Measurements from ENCODE around the gene MTFR1L.

The MTFR1L gene

GRCh38 chr1:25779388-25779787, 40.4 kb upstream of the MTFR1L start:
- H3K4me3 ChIP-seq (ENCODE audit: low read length in 2 of 2): no peak overlapping the region
- H3K9ac ChIP-seq (ENCODE audit: low read depth in 1 of 2, low read length in 2 of 2): no peak overlapping the region
- H3K27me3 ChIP-seq (ENCODE audit: control insufficient read depth in 2 of 2, insufficient read depth in 2 of 2, low read length in 2 of 2): no peaks in the 10 kb centered on the region
- H3K9me3 ChIP-seq (ENCODE audit: control insufficient read depth in 2 of 2, low read length in 2 of 2): no peaks in the 10 kb centered on the region
- H3K36me3 ChIP-seq (ENCODE audit: control insufficient read depth in 2 of 2, insufficient read depth in 2 of 2, low read length in 2 of 2): no peaks in the 10 kb centered on the region
- H3K27ac ChIP-seq (ENCODE audit: low read depth in 2 of 2, low read length in 2 of 2): no peak overlapping the region
- peaks cover 2 to 15% of the 10 kb centered on the region in 2 donors for H3K4me1 ChIP-seq (ENCODE audit: control insufficient read depth in 2 of 2, insufficient read depth in 2 of 2, low read length in 2 of 2)

- Histone ChIP-seq H3K36me3 (ENCODE audit: control insufficient read depth in 2 of 2, insufficient read depth in 2 of 2, low read length in 2 of 2) (no peaks in the 10 kb centered on the region), H3K9me3 (ENCODE audit: control insufficient read depth in 2 of 2, low read length in 2 of 2) (no peaks in the 10 kb centered on the region), H3K27ac (ENCODE audit: low read depth in 2 of 2, low read length in 2 of 2) (no peak overlapping the region), H3K4me3 (ENCODE audit: low read length in 2 of 2) (no peak overlapping the region), H3K27me3 (ENCODE audit: control insufficient read depth in 2 of 2, insufficient read depth in 2 of 2, low read length in 2 of 2) (no peaks in the 10 kb centered on the region), H3K4me1 (ENCODE audit: control insufficient read depth in 2 of 2, insufficient read depth in 2 of 2, low read length in 2 of 2) (peaks cover 0 to 10% of the 10 kb centered on the region in 2 donors), H3K9ac (ENCODE audit: low read depth in 1 of 2, low read length in 2 of 2) (no peak overlapping the region)
Observed at GRCh38 chr1:25779894-25780293, 39.9 kb upstream of the MTFR1L start.

- H3K9me3 ChIP-seq (ENCODE audit: control insufficient read depth in 2 of 2, low read length in 2 of 2): no peaks in the 10 kb centered on the region
- H3K4me3 ChIP-seq (ENCODE audit: low read length in 2 of 2): no peak overlapping the region
- no peaks in the 10 kb centered on the region for H3K36me3 ChIP-seq (ENCODE audit: control insufficient read depth in 2 of 2, insufficient read depth in 2 of 2, low read length in 2 of 2)
- no peaks in the 10 kb centered on the region for H3K27me3 ChIP-seq (ENCODE audit: control insufficient read depth in 2 of 2, insufficient read depth in 2 of 2, low read length in 2 of 2)
- H3K4me1 ChIP-seq (ENCODE audit: control insufficient read depth in 2 of 2, insufficient read depth in 2 of 2, low read length in 2 of 2): peaks cover 0 to 4% of the 10 kb centered on the region in 2 donors
- no peak overlapping the region for H3K9ac ChIP-seq (ENCODE audit: low read depth in 1 of 2, low read length in 2 of 2)
- no peak overlapping the region for H3K27ac ChIP-seq (ENCODE audit: low read depth in 2 of 2, low read length in 2 of 2)
Observed at GRCh38 chr1:25780318-25781129, 39.2 kb upstream of the MTFR1L start.

GRCh38 chr1:25781130-25781433, 38.7 kb upstream of the MTFR1L start:
- Histone ChIP-seq H3K27ac (ENCODE audit: low read depth in 2 of 2, low read length in 2 of 2) (no peak overlapping the region), H3K4me3 (ENCODE audit: low read length in 2 of 2) (no peak overlapping the region), H3K9ac (ENCODE audit: low read depth in 1 of 2, low read length in 2 of 2) (no peak overlapping the region), H3K9me3 (ENCODE audit: control insufficient read depth in 2 of 2, low read length in 2 of 2) (no peaks in the 10 kb centered on the region), H3K4me1 (ENCODE audit: control insufficient read depth in 2 of 2, insufficient read depth in 2 of 2, low read length in 2 of 2) (peaks cover 0 to 4% of the 10 kb centered on the region in 2 donors), H3K27me3 (ENCODE audit: control insufficient read depth in 2 of 2, insufficient read depth in 2 of 2, low read length in 2 of 2) (no peaks in the 10 kb centered on the region), H3K36me3 (ENCODE audit: control insufficient read depth in 2 of 2, insufficient read depth in 2 of 2, low read length in 2 of 2) (no peaks in the 10 kb centered on the region)

GRCh38 chr1:25782608-25783201, 37.0 kb upstream of the MTFR1L start:
- Histone ChIP-seq H3K27me3 (ENCODE audit: control insufficient read depth in 2 of 2, insufficient read depth in 2 of 2, low read length in 2 of 2) (no peaks in the 10 kb centered on the region), H3K27ac (ENCODE audit: low read depth in 2 of 2, low read length in 2 of 2) (no peak overlapping the region), H3K36me3 (ENCODE audit: control insufficient read depth in 2 of 2, insufficient read depth in 2 of 2, low read length in 2 of 2) (no peaks in the 10 kb centered on the region), H3K4me1 (ENCODE audit: control insufficient read depth in 2 of 2, insufficient read depth in 2 of 2, low read length in 2 of 2) (peaks cover 0 to 4% of the 10 kb centered on the region in 2 donors), H3K9ac (ENCODE audit: low read depth in 1 of 2, low read length in 2 of 2) (no peak overlapping the region), H3K9me3 (ENCODE audit: control insufficient read depth in 2 of 2, low read length in 2 of 2) (no peaks in the 10 kb centered on the region), H3K4me3 (ENCODE audit: low read length in 2 of 2) (no peak overlapping the region)

GRCh38 chr1:25784575-25785051, 35.1 kb upstream of the MTFR1L start:
- H3K27me3 ChIP-seq (ENCODE audit: control insufficient read depth in 2 of 2, insufficient read depth in 2 of 2, low read length in 2 of 2): no peaks in the 10 kb centered on the region
- no peak overlapping the region for H3K9ac ChIP-seq (ENCODE audit: low read depth in 1 of 2, low read length in 2 of 2)
- H3K4me1 ChIP-seq (ENCODE audit: control insufficient read depth in 2 of 2, insufficient read depth in 2 of 2, low read length in 2 of 2): peaks cover 0 to 4% of the 10 kb centered on the region in 2 donors
- no peak overlapping the region for H3K4me3 ChIP-seq (ENCODE audit: low read length in 2 of 2)
- H3K27ac ChIP-seq (ENCODE audit: low read depth in 2 of 2, low read length in 2 of 2): no peak overlapping the region
- no peaks in the 10 kb centered on the region for H3K9me3 ChIP-seq (ENCODE audit: control insufficient read depth in 2 of 2, low read length in 2 of 2)
- H3K36me3 ChIP-seq (ENCODE audit: control insufficient read depth in 2 of 2, insufficient read depth in 2 of 2, low read length in 2 of 2): no peaks in the 10 kb centered on the region

GRCh38 chr1:25785333-25786067, 34.3 kb upstream of the MTFR1L start:
- H3K9ac ChIP-seq (ENCODE audit: low read depth in 1 of 2, low read length in 2 of 2): no peak overlapping the region
- no peak overlapping the region for H3K4me3 ChIP-seq (ENCODE audit: low read length in 2 of 2)
- H3K27ac ChIP-seq (ENCODE audit: low read depth in 2 of 2, low read length in 2 of 2): no peak overlapping the region
- peaks cover 0 to 4% of the 10 kb centered on the region in 2 donors for H3K4me1 ChIP-seq (ENCODE audit: control insufficient read depth in 2 of 2, insufficient read depth in 2 of 2, low read length in 2 of 2)
- no peaks in the 10 kb centered on the region for H3K27me3 ChIP-seq (ENCODE audit: control insufficient read depth in 2 of 2, insufficient read depth in 2 of 2, low read length in 2 of 2)
- no peaks in the 10 kb centered on the region for H3K36me3 ChIP-seq (ENCODE audit: control insufficient read depth in 2 of 2, insufficient read depth in 2 of 2, low read length in 2 of 2)
- no peaks in the 10 kb centered on the region for H3K9me3 ChIP-seq (ENCODE audit: control insufficient read depth in 2 of 2, low read length in 2 of 2)

GRCh38 chr1:25786887-25787759, 32.6 kb upstream of the MTFR1L start:
- H3K4me1 ChIP-seq (ENCODE audit: control insufficient read depth in 2 of 2, insufficient read depth in 2 of 2, low read length in 2 of 2): peaks cover 0 to 4% of the 10 kb centered on the region in 2 donors

GRCh38 chr1:25787760-25788166, 32.0 kb upstream of the MTFR1L start:
- H3K4me1 ChIP-seq (ENCODE audit: control insufficient read depth in 2 of 2, insufficient read depth in 2 of 2, low read length in 2 of 2): peaks cover 0 to under 1% of the 10 kb centered on the region in 2 donors
- no peak overlapping the region for H3K9ac ChIP-seq (ENCODE audit: low read depth in 1 of 2, low read length in 2 of 2)
- H3K36me3 ChIP-seq (ENCODE audit: control insufficient read depth in 2 of 2, insufficient read depth in 2 of 2, low read length in 2 of 2): no peaks in the 10 kb centered on the region
- no peaks in the 10 kb centered on the region for H3K9me3 ChIP-seq (ENCODE audit: control insufficient read depth in 2 of 2, low read length in 2 of 2)
- H3K27ac ChIP-seq (ENCODE audit: low read depth in 2 of 2, low read length in 2 of 2): no peak overlapping the region
- H3K4me3 ChIP-seq (ENCODE audit: low read length in 2 of 2): no peak overlapping the region
- no peaks in the 10 kb centered on the region for H3K27me3 ChIP-seq (ENCODE audit: control insufficient read depth in 2 of 2, insufficient read depth in 2 of 2, low read length in 2 of 2)

More at GRCh38 chr1:25786887-25787759, 32.6 kb upstream of the MTFR1L start:
- Histone ChIP-seq H3K27ac (ENCODE audit: low read depth in 2 of 2, low read length in 2 of 2) (no peak overlapping the region), H3K9me3 (ENCODE audit: control insufficient read depth in 2 of 2, low read length in 2 of 2) (no peaks in the 10 kb centered on the region), H3K36me3 (ENCODE audit: control insufficient read depth in 2 of 2, insufficient read depth in 2 of 2, low read length in 2 of 2) (no peaks in the 10 kb centered on the region), H3K4me3 (ENCODE audit: low read length in 2 of 2) (no peak overlapping the region), H3K9ac (ENCODE audit: low read depth in 1 of 2, low read length in 2 of 2) (no peak overlapping the region), H3K27me3 (ENCODE audit: control insufficient read depth in 2 of 2, insufficient read depth in 2 of 2, low read length in 2 of 2) (no peaks in the 10 kb centered on the region)
